ENCODE results near the gene CACNG4.

The CACNG4 gene

DNA sequence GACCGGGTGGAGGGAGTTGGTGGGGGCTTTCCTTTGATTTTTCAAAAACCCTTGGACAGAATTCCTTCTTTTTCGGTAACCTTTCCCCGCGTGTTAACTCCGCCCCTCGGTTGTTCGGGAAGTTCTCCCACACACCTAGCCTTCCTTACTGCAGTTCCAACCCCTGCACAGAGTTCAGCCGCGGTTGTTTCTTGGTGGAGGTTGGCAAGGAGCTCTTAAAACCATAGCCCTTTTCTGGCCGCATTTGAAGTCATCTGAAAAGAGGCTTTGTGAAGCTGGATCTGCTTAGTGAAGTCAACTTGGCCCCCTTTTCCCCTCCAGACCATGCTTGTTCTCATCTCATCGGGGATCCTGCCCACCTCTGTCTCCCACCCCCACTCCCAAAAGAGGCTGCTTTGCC, 1.8 kb downstream of the CACNG4 start:
- WGBS (ENCODE audit: extremely low coverage, insufficient coverage, low lambda C conversion rate), result no CpG with 5 or more reads among the region's 11 CpGs
- H3K79me2 ChIP-seq (ENCODE audit: control insufficient read depth, insufficient read depth, low read length), result no peaks in the 10 kb centered on the region
- H3K27me3 ChIP-seq (ENCODE audit: insufficient read depth, low read length, poor library complexity), result peaks cover 4% of the 10 kb centered on the region

DNA sequence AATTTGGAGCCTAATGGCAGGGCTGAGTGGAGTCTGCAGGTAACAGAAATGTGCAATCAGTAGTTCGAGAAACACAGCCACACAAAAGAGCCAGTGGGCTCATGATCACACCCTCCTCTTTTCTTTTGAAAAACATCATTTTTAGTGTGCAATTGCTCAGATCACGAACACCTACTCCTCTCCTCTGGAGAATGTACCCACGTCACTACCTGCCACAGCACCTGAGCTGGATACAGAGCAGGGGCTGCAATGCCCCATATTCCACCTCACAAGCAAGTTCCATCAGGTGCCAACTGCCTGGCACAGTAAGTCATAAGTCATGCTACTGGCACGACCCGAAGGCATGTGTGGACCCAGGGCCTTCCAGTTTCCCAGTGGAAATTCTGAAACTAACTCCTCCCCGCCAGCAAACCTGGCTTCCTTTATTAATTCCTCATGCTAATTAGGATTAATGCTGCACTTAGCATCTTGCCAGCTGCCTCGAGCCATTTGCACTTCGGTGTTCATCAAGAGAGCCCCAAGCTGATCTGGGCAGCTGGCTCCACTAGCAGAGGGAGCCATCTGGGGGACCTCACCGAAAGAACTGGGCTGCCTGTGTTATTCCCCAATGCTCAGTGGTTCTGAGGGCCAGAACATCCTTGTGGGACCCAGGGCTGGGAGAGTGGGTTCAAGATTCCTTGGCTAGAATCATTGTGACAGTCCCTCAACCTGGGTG, 2.4 kb downstream of the CACNG4 start:
- Histone ChIP-seq H3K4ac (ENCODE audit: low read depth, low read length) (no peak overlapping the region), H3K79me2 (ENCODE audit: control insufficient read depth, insufficient read depth, low read length) (no peaks in the 10 kb centered on the region), H3K9ac (ENCODE audit: low read length) (no peak overlapping the region), H3K4me3 (ENCODE audit: low read length) (no peak overlapping the region), H2BK15ac (replicated peaks; ENCODE audit: low read depth) (no peak overlapping the region), H3K23ac (ENCODE audit: low read length) (no peak overlapping the region), H2BK120ac (ENCODE audit: low read depth, low read length) (no peak overlapping the region), H3K4me2 (ENCODE audit: low read length) (no peak overlapping the region), H3K27me3 (ENCODE audit: insufficient read depth, low read length, poor library complexity) (peaks cover 4% of the 10 kb centered on the region), H2AK5ac (ENCODE audit: low read length) (no peak overlapping the region), H3K79me1 (ENCODE audit: low read length) (no peaks in the 10 kb centered on the region), H3K4me1 (ENCODE audit: control insufficient read depth, low read depth, low read length) (no peaks in the 10 kb centered on the region), H3K36me3 (ENCODE audit: control insufficient read depth, insufficient read depth, low read length) (no peaks in the 10 kb centered on the region), H4K5ac (ENCODE audit: low read length) (no peak overlapping the region), H4K8ac (ENCODE audit: low read depth, low read length) (no peak overlapping the region), H3K27ac (ENCODE audit: low read depth, low read length) (no peak overlapping the region), H3K18ac (ENCODE audit: low read length) (no peak overlapping the region), H2BK5ac (ENCODE audit: low read length) (no peak overlapping the region), H3K56ac (ENCODE audit: low read length) (no peak overlapping the region)
- no peak for DNase-seq
- WGBS (ENCODE audit: extremely low coverage, insufficient coverage, low lambda C conversion rate), result no CpG with 5 or more reads among the region's 9 CpGs

More for the DNA sequence above, 1.8 kb downstream of the CACNG4 start:
- Histone ChIP-seq H3K9ac (ENCODE audit: low read length) (no peak overlapping the region), H3K27ac (ENCODE audit: low read depth, low read length) (no peak overlapping the region), H3K4me3 (ENCODE audit: low read length) (no peak overlapping the region), H3K4me2 (ENCODE audit: low read length) (no peak overlapping the region), H4K8ac (ENCODE audit: low read depth, low read length) (no peak overlapping the region), H3K36me3 (ENCODE audit: control insufficient read depth, insufficient read depth, low read length) (no peaks in the 10 kb centered on the region), H3K79me1 (ENCODE audit: low read length) (no peaks in the 10 kb centered on the region), H3K56ac (ENCODE audit: low read length) (no peak overlapping the region), H2BK5ac (ENCODE audit: low read length) (no peak overlapping the region), H2BK15ac (replicated peaks; ENCODE audit: low read depth) (no peak overlapping the region), H3K18ac (ENCODE audit: low read length) (no peak overlapping the region), H2AK5ac (ENCODE audit: low read length) (no peak overlapping the region), H3K4me1 (ENCODE audit: control insufficient read depth, low read depth, low read length) (no peaks in the 10 kb centered on the region), H3K23ac (ENCODE audit: low read length) (no peak overlapping the region), H3K4ac (ENCODE audit: low read depth, low read length) (no peak overlapping the region), H4K5ac (ENCODE audit: low read length) (no peak overlapping the region), H2BK120ac (ENCODE audit: low read depth, low read length) (no peak overlapping the region)
- no peak for DNase-seq

DNA sequence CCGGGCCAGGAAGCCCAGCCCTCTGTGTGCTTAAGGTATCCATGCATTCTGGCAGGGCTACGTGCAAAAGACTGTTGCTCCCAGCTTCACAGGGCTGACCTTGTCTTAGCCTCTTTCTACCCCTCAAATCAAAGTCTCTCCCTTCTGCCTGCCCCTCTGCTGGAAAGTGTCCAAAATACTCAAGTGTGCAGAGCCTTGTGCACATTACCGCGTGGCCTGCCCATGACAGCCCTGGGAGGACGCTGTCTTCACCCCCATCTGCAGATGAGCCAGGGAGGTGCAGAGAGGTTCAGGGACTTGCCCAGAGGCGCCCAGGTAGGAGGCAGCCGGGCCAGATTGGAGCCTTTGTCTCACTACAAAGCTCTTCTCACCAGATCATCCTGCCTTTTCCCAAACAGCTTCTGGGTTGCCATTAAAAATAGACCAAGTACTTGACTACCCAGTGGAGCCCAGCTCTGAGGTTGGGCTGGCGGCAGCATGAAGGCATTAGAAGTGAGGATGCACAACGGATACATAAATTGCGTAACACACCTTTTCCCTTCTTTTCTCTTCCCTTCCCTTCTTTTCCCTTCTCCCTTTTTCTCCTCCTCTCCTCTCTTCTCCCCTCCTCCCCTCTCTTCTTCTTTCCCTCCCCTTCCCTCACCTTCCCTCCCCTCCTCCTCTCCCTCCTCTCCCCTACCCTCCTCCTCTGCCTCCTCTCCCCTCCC, 3.5 kb downstream of the CACNG4 start:
- Histone ChIP-seq H3K9ac (ENCODE audit: low read length) (no peak overlapping the region), H3K18ac (ENCODE audit: low read length) (no peak overlapping the region), H3K4me3 (ENCODE audit: low read length) (no peak overlapping the region), H3K56ac (ENCODE audit: low read length) (no peak overlapping the region), H4K5ac (ENCODE audit: low read length) (no peak overlapping the region), H3K4ac (ENCODE audit: low read depth, low read length) (no peak overlapping the region), H3K4me2 (ENCODE audit: low read length) (no peak overlapping the region), H2AK5ac (ENCODE audit: low read length) (no peak overlapping the region), H3K27me3 (ENCODE audit: insufficient read depth, low read length, poor library complexity) (peaks cover 4% of the 10 kb centered on the region), H3K79me1 (ENCODE audit: low read length) (no peaks in the 10 kb centered on the region), H3K27ac (ENCODE audit: low read depth, low read length) (no peak overlapping the region), H2BK5ac (ENCODE audit: low read length) (no peak overlapping the region), H4K8ac (ENCODE audit: low read depth, low read length) (no peak overlapping the region), H3K79me2 (ENCODE audit: control insufficient read depth, insufficient read depth, low read length) (no peaks in the 10 kb centered on the region), H2BK15ac (replicated peaks; ENCODE audit: low read depth) (no peak overlapping the region), H3K4me1 (ENCODE audit: control insufficient read depth, low read depth, low read length) (no peaks in the 10 kb centered on the region), H2BK120ac (ENCODE audit: low read depth, low read length) (no peak overlapping the region), H3K36me3 (ENCODE audit: control insufficient read depth, insufficient read depth, low read length) (no peaks in the 10 kb centered on the region), H3K23ac (ENCODE audit: low read length) (no peak overlapping the region)
- DNase-seq, result no peak
- no CpG with 5 or more reads among the region's 10 CpGs for WGBS (ENCODE audit: extremely low coverage, insufficient coverage, low lambda C conversion rate)

DNA sequence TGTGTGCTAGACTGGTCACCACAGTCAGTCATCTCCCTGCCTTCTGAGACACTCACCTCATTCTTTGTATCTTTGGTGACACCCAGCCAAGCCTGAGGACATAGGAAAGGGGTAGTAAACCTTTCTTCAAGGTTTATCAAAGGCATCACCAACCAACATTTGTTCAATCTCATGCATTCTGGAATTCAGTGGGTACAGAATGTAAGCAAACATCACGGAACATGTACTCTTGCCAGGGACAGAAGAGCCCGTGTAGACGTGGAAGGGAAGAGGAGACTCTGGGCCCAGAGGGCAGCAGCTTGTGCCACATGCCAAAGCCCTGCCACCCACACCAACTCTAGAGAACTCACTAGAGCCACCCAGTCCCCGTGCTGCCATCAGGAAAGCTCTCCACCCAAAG, 4.4 kb downstream of the CACNG4 start:
- H3K79me1 ChIP-seq (ENCODE audit: low read length), result no peaks in the 10 kb centered on the region
- H4K8ac ChIP-seq (ENCODE audit: low read depth, low read length), result no peak overlapping the region
- no peak overlapping the region for H3K27ac ChIP-seq (ENCODE audit: low read depth, low read length)
- H2BK15ac ChIP-seq (replicated peaks; ENCODE audit: low read depth), result no peak overlapping the region
- H3K23ac ChIP-seq (ENCODE audit: low read length), result no peak overlapping the region
- H2AK5ac ChIP-seq (ENCODE audit: low read length), result no peak overlapping the region
- H3K56ac ChIP-seq (ENCODE audit: low read length), result no peak overlapping the region
- H3K9ac ChIP-seq (ENCODE audit: low read length), result no peak overlapping the region
- H3K36me3 ChIP-seq (ENCODE audit: control insufficient read depth, insufficient read depth, low read length), result no peaks in the 10 kb centered on the region
- no peaks in the 10 kb centered on the region for H3K4me1 ChIP-seq (ENCODE audit: control insufficient read depth, low read depth, low read length)
- no peak for DNase-seq
- no peak overlapping the region for H3K4me3 ChIP-seq (ENCODE audit: low read length)
- H3K4ac ChIP-seq (ENCODE audit: low read depth, low read length), result no peak overlapping the region
- no peak overlapping the region for H3K18ac ChIP-seq (ENCODE audit: low read length)
- H4K5ac ChIP-seq (ENCODE audit: low read length), result no peak overlapping the region
- no peak overlapping the region for H3K4me2 ChIP-seq (ENCODE audit: low read length)
- H2BK5ac ChIP-seq (ENCODE audit: low read length), result no peak overlapping the region
- H2BK120ac ChIP-seq (ENCODE audit: low read depth, low read length), result no peak overlapping the region
- H3K79me2 ChIP-seq (ENCODE audit: control insufficient read depth, insufficient read depth, low read length), result no peaks in the 10 kb centered on the region
- no CpG with 5 or more reads among the region's 4 CpGs for WGBS (ENCODE audit: extremely low coverage, insufficient coverage, low lambda C conversion rate)
- peaks cover 4% of the 10 kb centered on the region for H3K27me3 ChIP-seq (ENCODE audit: insufficient read depth, low read length, poor library complexity)

DNA sequence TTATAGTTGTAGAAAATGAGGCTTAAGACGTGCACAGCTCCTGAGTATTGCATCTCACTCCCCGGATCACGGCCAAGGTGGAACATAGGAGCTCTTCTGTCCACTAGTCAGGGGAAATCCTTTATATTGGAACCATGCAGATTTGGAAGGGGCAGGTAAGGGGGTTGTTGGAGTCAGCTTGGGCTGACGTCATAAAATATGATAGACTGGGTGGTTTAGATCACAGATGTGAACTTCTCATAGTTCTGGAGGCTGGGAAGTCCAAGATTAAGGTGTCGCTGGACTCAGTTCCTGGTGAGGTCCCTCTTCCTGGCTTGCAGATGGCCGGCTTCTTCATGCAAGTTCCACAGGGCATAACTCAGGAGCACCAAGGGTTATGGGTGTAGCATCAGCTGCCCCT, 5.6 kb downstream of the CACNG4 start:
- H3K79me1 ChIP-seq (ENCODE audit: low read length), result no peaks in the 10 kb centered on the region
- WGBS (ENCODE audit: extremely low coverage, insufficient coverage, low lambda C conversion rate), result no CpG with 5 or more reads among the region's 6 CpGs
- H4K5ac ChIP-seq (ENCODE audit: low read length), result no peak overlapping the region
- no peak overlapping the region for H3K4me2 ChIP-seq (ENCODE audit: low read length)
- no peak overlapping the region for H3K4ac ChIP-seq (ENCODE audit: low read depth, low read length)
- no peaks in the 10 kb centered on the region for H3K4me1 ChIP-seq (ENCODE audit: control insufficient read depth, low read depth, low read length)
- no peak overlapping the region for H2BK5ac ChIP-seq (ENCODE audit: low read length)
- no peak overlapping the region for H2BK120ac ChIP-seq (ENCODE audit: low read depth, low read length)
- no peak overlapping the region for H2AK5ac ChIP-seq (ENCODE audit: low read length)
- no peak overlapping the region for H3K27ac ChIP-seq (ENCODE audit: low read depth, low read length)
- no peak overlapping the region for H3K18ac ChIP-seq (ENCODE audit: low read length)
- no peak overlapping the region for H3K23ac ChIP-seq (ENCODE audit: low read length)
- H3K9ac ChIP-seq (ENCODE audit: low read length), result no peak overlapping the region
- no peak for DNase-seq
- H3K36me3 ChIP-seq (ENCODE audit: control insufficient read depth, insufficient read depth, low read length), result no peaks in the 10 kb centered on the region
- H2BK15ac ChIP-seq (replicated peaks; ENCODE audit: low read depth), result no peak overlapping the region
- no peak overlapping the region for H3K56ac ChIP-seq (ENCODE audit: low read length)
- H4K8ac ChIP-seq (ENCODE audit: low read depth, low read length), result no peak overlapping the region
- peaks cover 4% of the 10 kb centered on the region for H3K27me3 ChIP-seq (ENCODE audit: insufficient read depth, low read length, poor library complexity)
- no peak overlapping the region for H3K4me3 ChIP-seq (ENCODE audit: low read length)
- H3K79me2 ChIP-seq (ENCODE audit: control insufficient read depth, insufficient read depth, low read length), result no peaks in the 10 kb centered on the region

Data from mesendoderm (in vitro differentiated cells).